SU-DHL-6 (cell line): ENCODE measurements around the gene MGAT5.

Experiments
- H2AFZ ChIP-seq: fragments of 200-600 bp; sonication (generic); 2 replicates; pipeline ENCODE4 v1.6.1; 2014; ENCODE audit warnings: low read depth, mild to moderate bottlenecking, moderate library complexity, mixed read lengths, antibody characterized with exemption, low read length; ENCODE audit not compliant: severe bottlenecking
- H3F3A ChIP-seq: fragments of 200-600 bp; shearing (Covaris generic); 2 replicates; pipeline ENCODE4 v1.6.0; 2016; ENCODE audit warnings: antibody characterized with exemption, mild to moderate bottlenecking; ENCODE audit not compliant: insufficient read depth
- H3K27ac ChIP-seq: fragments of 200-600 bp; sonication (generic); 2 replicates; pipeline ENCODE4 v1.5.1; 2016; ENCODE audit warnings: low read depth, mild to moderate bottlenecking, low read length, moderate library complexity, mixed read lengths
- H3K27me3 ChIP-seq: fragments of 200-600 bp; sonication (generic), shearing (Covaris generic); 2 replicates; pipeline ENCODE4 v1.6.0; 2014; ENCODE audit warnings: mild to moderate bottlenecking, low read length
- H3K36me3 ChIP-seq: fragments of 200-600 bp; sonication (generic); 2 replicates; pipeline ENCODE4 v1.6.1; 2014; ENCODE audit warnings: mild to moderate bottlenecking, low read length, mixed read lengths
- H3K4me2 ChIP-seq: fragments of 300-600, 200-600 bp; shearing (Covaris generic), sonication (generic); 2 replicates; pipeline ENCODE4 v1.6.0; 2014; ENCODE audit warnings: low read length, low read depth, mild to moderate bottlenecking; ENCODE audit not compliant: poor library complexity, severe bottlenecking
- H3K4me3 ChIP-seq: fragments of 200-600 bp; sonication (generic); 2 replicates; pipeline ENCODE4 v1.5.1; 2014; ENCODE audit warnings: antibody characterized with exemption, low read length, mild to moderate bottlenecking, mixed read lengths; ENCODE audit not compliant: insufficient read depth, poor library complexity, severe bottlenecking
- H3K79me2 ChIP-seq: fragments of 200-600 bp; sonication (generic); 2 replicates; pipeline ENCODE4 v1.6.1; 2014; ENCODE audit warnings: mild to moderate bottlenecking, low read length, moderate library complexity; ENCODE audit not compliant: insufficient read depth
- H3K9ac ChIP-seq: fragments of 200-600 bp; sonication (generic); 2 replicates; pipeline ENCODE4 v1.7.0; 2014; ENCODE audit warnings: mild to moderate bottlenecking, low read length
- H3K9me2 ChIP-seq: fragments of 200-600 bp; sonication (generic); replicated peaks from 2 replicates; pipeline ENCODE4 v1.6.1; 2014; ENCODE audit warnings: low read length; ENCODE audit not compliant: insufficient read depth
- H3K9me3 ChIP-seq: fragments of 200-600 bp; sonication (generic); 2 replicates; pipeline ENCODE4 v1.6.1; 2014; ENCODE audit warnings: low read length, mixed read lengths; ENCODE audit not compliant: insufficient read depth
- H4K20me1 ChIP-seq: fragments of 200-600 bp; sonication (generic); 2 replicates; pipeline ENCODE4 v1.6.1; 2014; ENCODE audit warnings: low read depth, mild to moderate bottlenecking, antibody characterized with exemption, low read length, moderate library complexity, mixed read lengths
- EZH2phosphoT487 ChIP-seq: fragments of 200-600 bp; sonication (generic), shearing (Covaris generic); conservative IDR thresholded peaks from 2 replicates; pipeline ENCODE4 v1.6.1; 2018; ENCODE audit warnings: mild to moderate bottlenecking, antibody characterized with exemption, low read length, moderate library complexity, mixed read lengths
- TF ChIP-seq, protein P1 (sequence below): fragments of 200-600 bp; sonication (generic); IDR thresholded peaks from one replicate; pipeline ENCODE4 v1.5.1; 2017; ENCODE audit warnings: antibody characterized with exemption, mild to moderate bottlenecking, low read length, moderate library complexity; ENCODE audit not compliant: insufficient read depth, poor library complexity, severe bottlenecking

Gene MGAT5

DNA sequence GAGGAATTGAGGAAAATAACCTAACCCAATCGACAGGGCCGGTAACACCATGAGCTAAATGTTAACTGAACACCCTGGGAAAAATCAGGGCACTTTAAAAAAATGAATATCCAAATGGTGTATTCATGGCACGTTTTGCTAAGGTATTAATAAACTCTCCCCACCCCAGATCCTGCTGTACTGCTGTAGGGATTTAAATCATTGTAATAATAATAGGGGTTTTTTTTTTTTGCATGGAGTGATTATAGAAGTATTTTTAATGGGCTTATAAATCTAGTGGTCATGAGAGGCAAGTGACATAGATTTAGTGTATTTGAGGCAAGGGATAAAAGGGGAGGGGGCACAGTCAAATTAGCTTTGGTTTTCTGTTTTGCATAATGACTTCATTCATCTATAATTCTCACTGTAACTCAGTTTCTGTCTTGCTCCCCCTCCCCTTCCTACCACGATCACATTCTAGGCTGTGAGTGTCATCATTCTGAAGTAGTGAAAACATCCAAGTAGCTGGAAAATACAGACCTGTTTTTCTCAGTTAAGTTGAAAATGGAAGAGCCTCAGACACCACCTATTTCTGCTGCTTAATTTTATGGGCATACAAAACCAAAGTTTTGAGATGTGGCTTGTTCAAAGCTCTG is 18.2 kb upstream of the MGAT5 start:
- no peaks in the 10 kb centered on the region for H3K9me2 ChIP-seq
- no peak overlapping the region for H2AFZ ChIP-seq
- no peaks in the 10 kb centered on the region for H3K9me3 ChIP-seq
- no peaks in the 10 kb centered on the region for H3K36me3 ChIP-seq
- H3K4me2 ChIP-seq = no peak overlapping the region
- H3K4me3 ChIP-seq = no peak overlapping the region
- H3K79me2 ChIP-seq = peaks cover 5% of the 10 kb centered on the region; the same call in 1 of the 2 replicates
- H3K27ac ChIP-seq = no peak overlapping the region
- no peak for TF ChIP-seq EZH2phosphoT487
- no peaks in the 10 kb centered on the region for H4K20me1 ChIP-seq
- 0 out of 2 replicates have a peak, but pooled peaks cover 3% of the 10 kb centered on the region for H3F3A ChIP-seq
- no peak overlapping the region for H3K9ac ChIP-seq
- no peaks in the 10 kb centered on the region for H3K27me3 ChIP-seq

DNA sequence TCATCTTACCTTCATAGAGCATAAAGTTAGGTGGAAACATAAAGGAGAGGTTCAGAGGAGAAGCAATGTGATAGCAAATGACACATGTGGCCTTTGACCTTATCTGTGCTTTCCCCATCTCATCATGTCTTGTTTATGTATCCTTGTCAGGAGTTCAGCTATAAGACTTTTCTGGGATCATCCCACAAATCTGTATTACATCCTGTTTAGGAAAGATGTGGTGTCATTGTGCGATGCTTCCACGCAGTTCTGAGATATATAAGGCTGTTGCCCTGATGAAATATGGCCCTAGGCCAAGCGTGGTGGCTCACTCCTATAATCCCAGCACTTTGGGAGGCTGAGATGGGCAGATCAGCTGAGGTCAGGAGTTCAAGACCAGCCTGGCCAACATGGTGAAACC is 15.5 kb upstream of the MGAT5 start:
- Histone ChIP-seq H3K9me2 (no peaks in the 10 kb centered on the region), H3K27me3 (no peaks in the 10 kb centered on the region), H2AFZ (no peak overlapping the region), H3K9ac (no peak overlapping the region), H3K9me3 (no peaks in the 10 kb centered on the region), H3K79me2 (peaks cover 5% of the 10 kb centered on the region; the same call in 1 of the 2 replicates), H3K4me2 (no peak overlapping the region), H3F3A (no peaks in the 10 kb centered on the region), H4K20me1 (no peaks in the 10 kb centered on the region), H3K27ac (no peak overlapping the region), H3K4me3 (no peak overlapping the region), H3K36me3 (no peaks in the 10 kb centered on the region)
- no peak for TF ChIP-seq EZH2phosphoT487
- TF ChIP-seq, protein P1, sequence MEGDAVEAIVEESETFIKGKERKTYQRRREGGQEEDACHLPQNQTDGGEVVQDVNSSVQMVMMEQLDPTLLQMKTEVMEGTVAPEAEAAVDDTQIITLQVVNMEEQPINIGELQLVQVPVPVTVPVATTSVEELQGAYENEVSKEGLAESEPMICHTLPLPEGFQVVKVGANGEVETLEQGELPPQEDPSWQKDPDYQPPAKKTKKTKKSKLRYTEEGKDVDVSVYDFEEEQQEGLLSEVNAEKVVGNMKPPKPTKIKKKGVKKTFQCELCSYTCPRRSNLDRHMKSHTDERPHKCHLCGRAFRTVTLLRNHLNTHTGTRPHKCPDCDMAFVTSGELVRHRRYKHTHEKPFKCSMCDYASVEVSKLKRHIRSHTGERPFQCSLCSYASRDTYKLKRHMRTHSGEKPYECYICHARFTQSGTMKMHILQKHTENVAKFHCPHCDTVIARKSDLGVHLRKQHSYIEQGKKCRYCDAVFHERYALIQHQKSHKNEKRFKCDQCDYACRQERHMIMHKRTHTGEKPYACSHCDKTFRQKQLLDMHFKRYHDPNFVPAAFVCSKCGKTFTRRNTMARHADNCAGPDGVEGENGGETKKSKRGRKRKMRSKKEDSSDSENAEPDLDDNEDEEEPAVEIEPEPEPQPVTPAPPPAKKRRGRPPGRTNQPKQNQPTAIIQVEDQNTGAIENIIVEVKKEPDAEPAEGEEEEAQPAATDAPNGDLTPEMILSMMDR = no peak

DNA sequence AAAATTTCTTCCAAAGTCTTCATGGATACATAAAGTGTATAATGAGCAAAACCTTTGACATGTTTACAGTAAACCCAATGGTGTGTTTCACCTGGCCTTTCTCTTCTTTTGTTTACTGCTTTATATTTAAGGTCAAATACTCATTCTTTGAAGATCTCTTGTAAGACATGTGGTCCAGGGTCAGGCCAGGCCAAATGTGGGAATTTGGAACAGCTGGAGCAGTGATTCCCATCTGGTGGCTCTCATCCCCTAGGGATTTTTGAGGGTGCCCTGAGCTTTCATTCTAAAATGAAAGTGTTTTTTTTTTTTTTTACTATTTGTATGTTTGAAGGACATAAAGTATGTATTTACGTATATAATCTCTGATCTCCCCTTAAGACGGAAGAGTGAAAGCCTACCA is 13.8 kb upstream of the MGAT5 start:
- H3K4me2 ChIP-seq = no peak overlapping the region
- H3K27me3 ChIP-seq = no peaks in the 10 kb centered on the region
- no peak overlapping the region for H3K9ac ChIP-seq
- H3K9me2 ChIP-seq = no peaks in the 10 kb centered on the region
- H4K20me1 ChIP-seq = no peaks in the 10 kb centered on the region
- H3K9me3 ChIP-seq = no peaks in the 10 kb centered on the region
- no peaks in the 10 kb centered on the region for H3K36me3 ChIP-seq
- H3K4me3 ChIP-seq = no peak overlapping the region
- H3K79me2 ChIP-seq = no peaks in the 10 kb centered on the region
- TF ChIP-seq, protein P1 = no peak
- TF ChIP-seq EZH2phosphoT487 = no peak
- H2AFZ ChIP-seq = no peak overlapping the region
- H3F3A ChIP-seq = no peaks in the 10 kb centered on the region
- H3K27ac ChIP-seq = no peak overlapping the region

DNA sequence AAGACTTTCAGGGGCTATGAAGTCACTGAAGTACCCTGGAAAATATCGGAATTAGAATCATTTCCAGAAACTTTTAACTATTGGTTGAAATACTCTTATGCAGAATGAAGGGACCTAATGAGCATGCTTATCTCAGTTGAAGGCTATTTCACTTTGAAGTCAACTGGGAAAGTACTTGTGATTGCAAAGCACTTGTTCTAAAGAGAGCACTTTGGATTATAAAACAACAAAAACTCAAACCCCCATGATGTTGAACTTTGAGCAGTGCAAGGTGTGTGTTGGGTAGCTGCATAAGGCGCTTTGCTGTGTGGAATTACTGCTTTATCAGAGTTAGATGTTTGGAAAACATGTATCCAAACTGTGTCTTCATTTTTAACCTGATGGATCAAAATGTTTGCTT is 12.0 kb upstream of the MGAT5 start:
- H3K36me3 ChIP-seq = no peaks in the 10 kb centered on the region
- H3F3A ChIP-seq = no peaks in the 10 kb centered on the region
- no peaks in the 10 kb centered on the region for H4K20me1 ChIP-seq
- TF ChIP-seq, protein P1 = no peak
- no peak for TF ChIP-seq EZH2phosphoT487
- H2AFZ ChIP-seq = no peak overlapping the region
- H3K4me3 ChIP-seq = no peak overlapping the region
- H3K4me2 ChIP-seq = no peak overlapping the region
- H3K9me3 ChIP-seq = no peaks in the 10 kb centered on the region
- H3K9me2 ChIP-seq = no peaks in the 10 kb centered on the region
- no peaks in the 10 kb centered on the region for H3K79me2 ChIP-seq
- no peak overlapping the region for H3K27ac ChIP-seq
- no peak overlapping the region for H3K9ac ChIP-seq
- no peaks in the 10 kb centered on the region for H3K27me3 ChIP-seq
